Stimulated activated CD4-positive, alpha-beta T cell treated with anti-CD3 and anti-CD28 coated beads, Interleukin-1b, Interleukin-23, amount 100 ng/mL, for 48 hours (primary cell): ENCODE results near the gene SPOP.

Experiments used
- DNase-seq: peaks from one replicate; pipeline ENCODE4 v3.0.0-alpha.2; 2020

The SPOP gene

DNA sequence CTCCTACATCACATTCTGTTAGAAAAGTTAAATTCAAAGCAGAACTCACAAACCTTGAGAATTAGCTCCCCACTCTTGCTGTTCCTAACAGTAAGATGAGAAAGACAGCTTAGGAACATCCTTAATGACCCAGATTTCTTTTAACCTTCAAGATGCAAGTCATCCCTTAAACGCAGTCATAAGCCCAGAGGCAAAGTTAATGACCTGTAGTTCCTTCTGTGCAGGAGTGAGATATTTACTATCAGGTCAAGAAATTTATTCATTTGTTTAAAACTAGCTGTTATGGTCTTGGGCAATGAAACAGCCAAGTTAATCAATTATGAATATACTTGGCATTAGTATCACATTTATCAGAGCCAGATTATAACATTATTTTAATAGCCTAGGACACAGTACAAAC lies 65.2 kb downstream of the SPOP start:
- DNase-seq = no peak

GRCh38 chr17:49610883-49611584 lies 66.9 kb downstream of the SPOP start:
- no peak for DNase-seq

- DNase-seq = no peak
These were observed 73.5 kb downstream of the SPOP start for GRCh38 chr17:49604314-49604869.

- DNase-seq = no peak
These were observed 74.2 kb downstream of the SPOP start for GRCh38 chr17:49603720-49604119.

DNA sequence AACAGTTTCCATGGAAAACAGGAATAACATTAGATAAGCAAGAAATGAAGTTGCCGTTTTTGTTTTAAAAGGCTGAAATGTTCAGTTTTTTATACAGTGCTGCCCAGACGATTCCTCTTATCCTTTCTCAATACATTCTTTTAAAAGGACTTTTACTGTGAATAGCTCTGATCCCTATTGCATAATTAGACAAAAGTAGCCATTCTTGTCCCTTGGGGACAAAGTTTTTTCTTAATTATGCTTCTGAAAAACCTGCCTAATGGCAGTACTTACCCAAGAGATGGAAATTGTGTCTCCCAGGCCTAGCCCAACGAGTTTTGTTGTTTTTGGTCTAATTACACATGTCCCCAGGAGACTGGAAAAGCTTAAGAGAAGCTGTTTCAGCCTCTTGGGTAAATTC lies 74.7 kb downstream of the SPOP start:
- DNase-seq = no peak

DNA sequence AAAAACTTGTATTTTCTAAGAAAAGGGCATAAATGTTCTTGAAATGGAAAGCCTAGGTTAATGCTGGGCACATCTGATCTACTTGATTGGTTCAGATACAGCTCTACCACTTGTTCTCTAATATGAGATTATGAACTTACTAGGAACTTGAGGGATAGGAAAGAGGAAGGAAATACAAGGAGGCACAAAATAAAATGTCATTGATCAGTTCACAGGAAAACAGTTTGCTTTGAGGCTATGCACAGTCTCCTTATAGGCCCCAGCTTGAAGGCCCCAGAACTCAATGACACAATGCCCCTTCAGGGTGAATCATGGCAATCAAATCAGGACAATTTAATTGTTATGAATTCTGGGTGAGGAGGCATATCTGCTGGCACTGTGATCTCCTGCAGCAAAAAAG lies 75.1 kb downstream of the SPOP start:
- no peak for DNase-seq

- no peak for DNase-seq
These were observed 76.9 kb downstream of the SPOP start for GRCh38 chr17:49600949-49601348.

GRCh38 chr17:49598918-49599317 lies 79.0 kb downstream of the SPOP start:
- no peak for DNase-seq

DNA sequence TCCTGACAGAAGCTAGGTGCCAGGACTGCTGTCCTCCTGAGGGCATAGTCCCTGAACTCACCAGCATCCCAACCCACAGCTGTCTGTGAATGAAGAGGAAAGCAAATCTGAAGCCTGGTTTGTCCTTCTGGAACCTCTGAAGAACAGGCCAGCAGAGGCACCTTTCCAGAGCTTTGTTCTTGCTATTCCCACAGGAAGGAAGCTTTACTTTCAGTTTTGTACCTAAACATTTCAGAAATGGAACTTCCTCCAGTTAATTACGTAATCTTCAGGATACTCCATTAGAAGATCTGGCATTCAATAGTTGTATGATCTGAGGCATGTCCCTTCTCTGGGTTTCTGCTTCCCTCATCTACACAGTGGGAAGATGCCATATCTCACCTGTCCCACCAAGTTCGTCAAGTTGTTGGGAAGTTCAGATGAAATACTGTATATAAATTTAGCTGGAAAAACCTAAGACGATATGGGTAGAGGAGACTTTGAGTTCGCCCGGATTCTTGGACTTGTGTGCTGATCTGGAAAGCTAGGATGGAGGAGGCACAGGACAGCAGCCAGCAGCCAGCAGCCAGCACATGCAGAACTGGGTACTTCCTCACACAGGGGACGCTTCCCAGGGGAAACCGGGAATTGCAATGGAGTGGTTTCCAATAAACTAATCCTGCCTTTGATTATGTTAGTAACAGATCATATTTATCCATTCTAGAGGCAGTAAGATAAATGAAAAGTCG lies 79.8 kb downstream of the SPOP start:
- DNase-seq = no peak

- no peak for DNase-seq
These were observed 80.5 kb downstream of the SPOP start for GRCh38 chr17:49597436-49597835.

- DNase-seq = no peak
These were observed 81.2 kb downstream of the SPOP start for GRCh38 chr17:49596613-49597244.

DNA sequence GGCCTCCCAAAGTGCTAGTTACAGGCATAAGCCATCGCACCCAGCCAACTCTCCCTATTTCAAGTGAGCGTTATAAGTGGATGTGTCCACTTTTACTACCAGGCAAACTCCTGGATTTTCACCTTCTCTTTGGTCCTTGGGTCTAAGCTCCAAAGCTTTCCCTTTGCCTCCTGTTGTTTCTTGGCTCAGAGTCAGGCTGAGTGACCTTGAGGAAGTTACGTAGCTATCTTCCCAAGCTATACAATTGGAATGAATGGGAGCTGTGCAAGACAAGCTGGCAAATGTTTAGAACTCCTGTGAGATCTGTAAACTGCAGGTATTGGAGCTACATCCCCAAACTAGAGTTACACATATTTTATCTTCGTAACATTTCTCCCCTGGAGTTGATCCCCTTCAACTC lies 81.9 kb downstream of the SPOP start:
- no peak for DNase-seq

- no peak for DNase-seq
These were observed 82.6 kb downstream of the SPOP start for GRCh38 chr17:49595328-49595727.

DNA sequence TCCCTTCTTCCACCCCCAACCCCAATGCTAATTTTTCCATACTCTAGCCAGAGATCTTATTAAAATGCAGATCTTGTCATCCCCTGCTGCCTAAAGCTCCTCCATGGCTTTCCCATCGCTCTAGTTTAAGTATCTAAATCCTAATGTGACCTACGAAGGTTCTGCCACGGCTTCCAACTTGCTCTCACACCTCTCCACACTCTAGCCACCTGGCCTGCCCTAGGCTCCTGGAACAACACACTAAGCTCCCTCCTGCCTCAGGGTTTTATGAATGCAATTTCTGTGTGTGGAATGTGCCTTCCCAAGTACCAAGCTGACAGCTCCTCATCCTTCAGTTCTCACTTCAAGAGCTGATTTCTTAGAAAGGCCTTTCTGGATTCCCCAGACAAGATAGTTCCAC lies 85.6 kb downstream of the SPOP start:
- no peak for DNase-seq

GRCh38 chr17:49590874-49591273 lies 87.0 kb downstream of the SPOP start:
- DNase-seq = no peak

DNA sequence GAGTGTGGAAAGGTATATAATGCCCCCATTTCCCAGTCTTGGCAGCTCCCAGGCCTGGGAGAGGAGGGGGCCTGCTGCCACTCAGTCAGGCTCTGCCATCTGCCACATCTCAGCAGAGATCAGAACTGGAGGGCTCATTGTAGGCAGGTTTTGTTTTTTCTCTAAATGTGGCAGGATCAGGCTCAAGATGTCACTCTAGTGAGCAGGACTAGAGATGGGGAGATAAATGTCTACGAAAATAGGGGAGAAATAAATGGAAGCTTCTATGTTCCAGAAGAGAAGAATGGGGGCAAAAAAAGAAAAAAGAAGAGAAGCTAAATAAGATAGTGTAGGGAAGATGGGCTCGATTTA lies 88.3 kb downstream of the SPOP start:
- DNase-seq = no peak

GRCh38 chr17:49588726-49589576 lies 88.9 kb downstream of the SPOP start:
- DNase-seq = no peak

DNA sequence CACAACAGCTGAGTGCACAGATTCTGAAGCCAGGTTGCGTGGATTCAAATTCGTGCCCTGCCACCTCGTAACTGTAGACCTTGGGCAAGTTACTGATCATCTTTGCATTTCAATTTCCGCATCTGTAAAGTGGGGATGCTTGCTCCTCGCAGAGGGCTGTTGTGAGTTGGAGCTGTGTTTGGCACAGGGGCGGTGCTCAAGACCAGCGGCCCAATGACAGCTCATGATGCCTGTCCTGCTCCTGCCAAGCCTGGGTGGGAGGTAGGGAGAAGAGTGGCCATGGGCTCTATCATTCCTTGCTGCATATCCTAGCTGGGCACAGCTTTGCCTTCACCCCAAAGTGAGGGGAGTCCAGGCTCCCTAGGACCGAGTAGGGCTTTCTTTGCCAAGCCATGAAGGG lies 89.6 kb downstream of the SPOP start:
- DNase-seq = no peak

DNA sequence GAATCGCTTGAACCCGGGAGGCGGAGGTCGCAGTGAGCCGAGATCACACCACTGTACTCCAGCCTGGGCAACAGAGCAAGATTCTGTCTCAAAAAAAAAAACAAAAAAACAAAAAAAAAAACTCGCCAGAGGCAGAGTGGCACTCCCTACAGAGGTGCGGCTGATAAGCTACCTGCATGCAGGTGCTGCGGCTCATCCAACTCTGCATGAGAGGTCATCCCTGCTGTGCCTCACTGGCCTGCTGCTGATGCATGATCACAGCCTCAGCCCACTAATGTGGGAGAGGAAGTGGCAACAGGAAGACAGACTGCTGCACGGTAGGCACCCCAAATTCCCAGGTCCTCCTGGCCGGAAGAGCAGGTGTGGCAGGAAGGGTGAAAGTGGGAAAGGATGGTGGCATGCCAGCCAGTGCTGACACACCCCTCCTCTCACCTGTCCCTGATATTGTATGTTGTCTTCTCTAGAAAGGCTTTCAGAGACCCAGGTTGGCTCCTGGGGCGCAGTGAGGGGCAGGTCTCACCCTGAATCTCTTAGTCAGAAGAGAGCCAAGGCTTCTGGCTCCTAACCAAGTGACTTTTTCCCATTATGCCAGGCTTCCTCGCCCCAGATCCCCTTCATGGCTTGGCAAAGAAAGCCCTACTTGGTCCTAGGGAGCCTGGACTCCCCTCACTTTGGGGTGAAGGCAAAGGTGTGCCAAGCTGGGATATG lies 90.4 kb downstream of the SPOP start:
- no peak for DNase-seq

GRCh38 chr17:49585422-49586027 lies 92.4 kb downstream of the SPOP start:
- DNase-seq = no peak

GRCh38 chr17:49583889-49584288 lies 94.0 kb downstream of the SPOP start:
- no peak for DNase-seq

GRCh38 chr17:49583226-49583625 lies 94.7 kb downstream of the SPOP start:
- no peak for DNase-seq
